Stimulated activated naive CD4-positive, alpha-beta T cell (primary cell): Measurements from ENCODE around the gene USP50.
"Not testable (repeated sequence)": the region's sequence is repeated elsewhere in the genome, so short reads cannot be mapped to it uniquely, and the experiment has no call there.

ENCODE experiments used
- DNase-seq, 6 experiments: peaks; one replicate each; lab custom pipeline; 2025; lab: John Stamatoyannopoulos, UW

The USP50 gene

DNA sequence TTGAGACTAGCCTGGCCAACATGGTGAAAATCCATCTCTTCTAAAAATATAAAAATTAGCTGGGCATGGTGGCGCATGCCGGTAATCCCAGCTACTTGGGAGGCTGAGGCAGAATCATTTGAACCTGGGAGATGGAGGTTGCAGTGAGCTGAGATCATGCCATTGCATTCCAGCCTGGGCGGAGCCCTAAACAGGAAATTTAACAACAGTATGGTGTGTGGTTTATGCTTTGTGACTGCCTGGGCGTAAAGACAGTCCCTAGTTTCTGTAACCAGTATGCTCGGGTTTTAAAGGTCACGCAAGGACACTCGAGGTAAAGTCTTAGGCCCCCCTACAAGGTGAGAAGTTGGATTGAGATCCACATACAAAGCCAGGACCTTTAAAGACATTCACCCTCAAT lies 43.3 kb downstream of the USP50 start:
- DNase-seq: no peak

DNA sequence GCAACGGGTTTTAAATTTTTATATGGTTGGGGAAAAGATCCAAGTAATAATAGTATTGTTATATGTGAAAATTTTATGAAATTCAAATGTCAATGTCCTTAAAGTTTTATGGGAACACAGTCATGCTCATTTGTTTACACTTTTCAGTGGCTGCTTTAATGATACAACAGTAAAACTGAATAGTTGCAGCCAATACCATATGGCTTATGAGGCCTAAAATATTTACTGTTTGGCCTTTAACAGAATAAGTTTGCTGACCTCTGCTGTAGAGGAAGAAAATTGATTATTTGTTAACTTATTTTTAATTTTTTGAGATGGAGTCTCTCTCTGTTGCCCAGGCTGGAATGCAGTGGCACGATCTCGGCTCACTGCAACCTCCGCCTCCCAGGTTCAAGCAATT lies 44.7 kb downstream of the USP50 start:
- no peak for DNase-seq

DNA sequence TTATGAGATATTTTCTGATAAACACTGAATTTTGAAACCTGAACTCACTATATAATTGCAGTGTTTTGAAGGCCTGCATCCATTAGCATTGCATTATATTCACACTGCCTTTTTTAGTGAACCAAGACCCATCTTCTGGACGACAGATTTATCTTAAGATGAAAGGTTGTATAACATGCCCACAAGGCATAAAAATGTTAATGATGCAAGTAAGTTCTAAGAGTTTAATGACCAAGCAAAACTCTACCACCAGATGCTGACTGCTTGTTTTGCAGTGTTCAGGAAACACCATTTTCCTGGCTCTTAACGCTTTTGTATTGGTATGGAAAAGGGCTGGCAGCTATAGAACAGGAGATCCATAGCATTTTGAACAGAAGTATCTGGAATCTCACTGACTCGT lies 46.1 kb downstream of the USP50 start:
- no peak for DNase-seq

DNA sequence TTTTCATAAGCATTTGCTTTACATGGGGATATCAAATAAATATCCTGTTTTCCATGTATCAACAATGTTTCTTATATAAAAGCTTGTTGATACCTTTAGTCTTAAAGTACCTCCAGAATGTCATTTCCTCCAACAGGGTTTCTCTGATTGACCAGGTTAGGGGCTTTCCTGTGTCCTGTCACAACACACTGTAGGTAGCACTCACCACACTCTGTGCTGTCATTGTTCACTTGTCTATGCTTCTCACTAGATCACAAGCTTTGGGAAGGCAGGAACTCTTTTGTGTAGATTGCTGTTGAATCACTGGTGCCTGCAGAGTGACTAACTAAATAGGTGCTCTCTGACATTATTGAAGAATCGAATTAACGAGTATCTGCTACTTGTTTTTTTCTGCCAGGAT lies 49.8 kb downstream of the USP50 start:
- DNase-seq: no peak

DNA sequence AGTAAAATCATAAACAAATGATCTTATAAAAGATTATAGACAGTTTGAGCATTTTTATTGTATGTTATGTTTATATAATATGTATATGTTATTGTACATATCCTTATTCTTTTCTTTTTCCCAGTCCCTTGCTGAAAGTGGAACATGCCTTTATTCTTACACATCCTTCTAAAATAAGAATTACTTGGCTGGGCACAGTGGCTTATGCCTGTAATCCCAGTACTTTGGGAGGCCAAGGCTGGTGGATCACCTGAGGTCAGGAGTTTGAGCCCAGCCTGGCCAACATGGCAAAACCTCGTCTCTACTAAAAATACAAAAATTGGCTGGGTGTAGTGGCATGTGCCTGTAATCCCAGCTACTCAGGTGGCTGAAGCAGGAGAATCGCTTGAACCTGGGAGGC lies 51.9 kb downstream of the USP50 start:
- DNase-seq: not testable (repeated sequence)

DNA sequence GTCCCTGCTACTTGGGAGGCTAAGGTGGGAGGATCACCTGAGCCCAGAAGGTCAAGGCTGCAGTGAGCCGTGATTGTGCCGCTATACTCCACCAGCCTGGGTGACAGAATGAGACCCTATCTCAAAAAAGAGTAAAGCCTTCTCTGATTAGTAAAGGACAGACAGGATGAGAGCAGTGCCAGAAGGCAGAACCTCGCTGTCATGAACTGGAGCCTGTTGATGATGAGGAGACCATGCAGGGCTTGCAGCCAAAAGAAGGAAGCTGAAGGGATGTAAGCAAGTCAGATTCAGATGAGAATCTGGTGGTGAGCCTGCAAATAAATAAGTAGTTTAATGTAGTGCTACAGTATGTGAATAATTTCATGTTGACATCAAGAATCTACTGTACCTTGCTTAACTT lies 52.8 kb downstream of the USP50 start:
- DNase-seq: no peak

DNA sequence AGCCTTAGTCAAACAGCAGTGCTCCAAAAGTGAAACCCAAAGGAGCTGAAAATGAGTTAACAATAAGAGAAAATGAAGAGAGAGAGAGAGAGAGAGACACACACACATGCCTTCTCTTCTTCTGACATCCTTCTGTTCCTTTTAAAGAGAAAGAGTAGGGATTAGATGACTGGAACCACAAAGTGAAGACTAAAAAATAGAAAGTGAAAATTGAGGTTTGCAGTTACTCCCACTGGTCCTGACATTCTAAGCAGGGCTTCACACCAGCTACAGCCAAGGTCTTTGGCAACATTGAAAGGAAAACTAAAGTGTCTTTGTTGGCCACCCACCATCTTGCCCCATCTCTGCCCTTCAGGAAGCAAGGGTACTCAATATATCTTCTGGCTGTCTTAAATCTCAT lies 59.2 kb downstream of the USP50 start:
- DNase-seq: no peak

DNA sequence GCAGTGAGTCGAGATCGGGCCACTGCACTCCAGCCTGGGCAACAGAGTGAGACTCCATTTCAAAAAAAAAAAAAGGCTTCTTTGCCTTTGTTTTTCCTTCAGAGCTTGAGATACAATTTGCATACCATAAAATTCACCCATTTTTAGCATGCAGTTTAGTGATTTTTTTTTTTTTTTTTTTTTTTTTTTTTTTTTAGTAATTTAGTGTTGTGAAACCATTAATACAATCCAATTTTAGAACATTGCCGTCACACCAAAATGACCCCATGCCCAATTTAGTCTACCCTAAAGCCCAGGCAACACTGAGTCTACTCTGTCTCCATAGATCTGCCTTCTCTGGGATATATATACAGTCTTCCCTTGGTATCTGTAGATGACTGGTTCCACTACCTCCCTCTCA lies 61.1 kb downstream of the USP50 start:
- no peak for DNase-seq

DNA sequence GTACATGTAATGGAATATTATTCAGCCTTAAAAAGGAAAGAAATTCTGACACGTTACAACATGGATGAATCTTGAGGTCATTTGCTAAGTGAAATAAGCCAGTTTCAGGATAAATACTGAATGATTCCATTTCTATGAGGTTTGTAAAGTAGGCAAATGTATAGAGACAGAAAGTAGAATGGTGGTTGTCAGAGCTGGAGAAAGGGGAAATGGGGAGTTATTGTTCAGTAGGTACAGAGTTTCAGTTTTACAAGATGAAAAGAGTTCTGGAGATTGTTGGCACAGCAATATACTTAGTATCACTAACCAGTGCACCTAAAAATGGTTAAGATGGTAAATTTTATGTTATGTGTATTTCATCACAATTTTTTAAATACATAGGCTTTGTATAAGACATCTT lies 61.7 kb downstream of the USP50 start:
- no peak for DNase-seq

DNA sequence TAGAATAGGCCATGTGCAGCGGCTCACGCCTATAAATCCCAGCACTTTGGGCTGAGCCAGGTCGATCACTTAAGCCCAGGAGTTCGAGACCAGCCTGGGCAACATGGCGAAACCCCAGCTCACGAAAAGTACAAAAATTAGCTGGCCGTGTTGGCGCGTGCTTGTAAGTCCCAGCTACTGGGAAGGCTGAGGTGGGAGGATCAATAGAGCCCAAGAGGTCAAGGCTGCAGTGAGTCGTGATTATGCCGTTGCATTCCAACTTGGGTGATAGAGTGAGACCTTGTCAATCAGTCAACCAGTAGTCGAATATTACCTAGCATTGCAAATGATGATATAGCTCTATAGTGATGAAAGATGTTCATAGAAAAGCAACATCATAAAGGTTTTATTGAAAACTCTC lies 70.3 kb downstream of the USP50 start:
- no peak for DNase-seq

DNA sequence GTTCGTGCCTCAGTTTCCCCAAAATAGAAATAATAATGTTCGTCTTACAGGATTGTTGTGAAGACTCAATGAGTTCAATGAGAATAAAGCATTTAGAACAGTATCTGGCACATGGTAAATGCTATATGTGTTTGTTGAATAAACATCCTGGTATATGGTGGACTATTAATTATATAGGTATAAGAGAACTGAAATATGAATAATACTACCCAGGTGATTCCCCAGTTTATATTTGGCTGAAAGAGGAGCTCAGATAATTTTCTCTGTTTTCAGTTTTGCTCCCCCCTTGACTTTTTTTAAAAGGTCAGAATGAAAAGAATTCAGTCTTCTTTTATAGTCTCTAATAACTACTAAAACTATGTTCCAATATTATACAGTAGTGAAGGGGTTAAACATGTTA lies 75.4 kb downstream of the USP50 start:
- no peak for DNase-seq

DNA sequence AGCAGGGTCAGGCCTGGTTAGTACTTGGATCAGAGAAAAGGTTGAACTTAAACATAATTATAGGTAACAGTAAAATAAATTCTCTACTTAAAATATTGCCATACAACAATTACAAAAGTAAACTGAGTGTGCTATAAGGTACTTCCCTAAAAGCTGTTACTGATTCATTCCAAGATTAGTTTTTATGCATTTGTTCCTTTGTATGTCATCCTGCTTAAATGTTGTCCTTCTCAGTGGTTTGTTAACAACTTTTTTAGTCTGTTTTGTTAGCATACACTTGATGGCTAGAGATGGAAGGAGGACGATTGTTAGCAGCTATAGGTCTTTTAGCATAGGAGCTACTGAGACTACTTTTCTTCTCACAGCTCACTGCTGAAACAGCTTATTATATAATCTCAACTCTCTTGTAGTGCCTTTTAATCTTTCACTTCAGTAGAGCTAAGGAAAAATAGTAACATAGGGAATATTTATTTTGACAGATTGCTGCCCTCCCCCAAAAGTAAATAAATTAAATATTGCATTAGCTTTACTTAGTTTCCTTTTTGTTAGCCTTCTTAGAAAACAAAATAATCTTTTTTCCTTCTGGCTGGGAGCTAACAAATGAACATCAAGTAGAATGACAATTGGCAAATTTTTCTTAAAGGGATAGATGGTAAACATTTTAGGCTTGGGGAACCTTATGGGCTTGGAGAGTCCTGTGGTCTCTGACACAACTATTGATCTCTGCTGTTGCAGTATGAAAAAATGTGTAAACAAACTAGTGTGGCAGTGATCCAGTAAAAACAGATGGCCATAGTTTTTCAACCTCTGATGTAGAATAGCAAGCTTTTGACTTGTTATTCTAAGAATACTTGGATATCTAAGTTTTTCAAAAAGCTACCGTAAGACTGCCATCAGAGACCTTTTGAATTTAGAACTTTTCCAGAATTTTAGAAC lies 82.8 kb downstream of the USP50 start:
- DNase-seq: no peak

DNA sequence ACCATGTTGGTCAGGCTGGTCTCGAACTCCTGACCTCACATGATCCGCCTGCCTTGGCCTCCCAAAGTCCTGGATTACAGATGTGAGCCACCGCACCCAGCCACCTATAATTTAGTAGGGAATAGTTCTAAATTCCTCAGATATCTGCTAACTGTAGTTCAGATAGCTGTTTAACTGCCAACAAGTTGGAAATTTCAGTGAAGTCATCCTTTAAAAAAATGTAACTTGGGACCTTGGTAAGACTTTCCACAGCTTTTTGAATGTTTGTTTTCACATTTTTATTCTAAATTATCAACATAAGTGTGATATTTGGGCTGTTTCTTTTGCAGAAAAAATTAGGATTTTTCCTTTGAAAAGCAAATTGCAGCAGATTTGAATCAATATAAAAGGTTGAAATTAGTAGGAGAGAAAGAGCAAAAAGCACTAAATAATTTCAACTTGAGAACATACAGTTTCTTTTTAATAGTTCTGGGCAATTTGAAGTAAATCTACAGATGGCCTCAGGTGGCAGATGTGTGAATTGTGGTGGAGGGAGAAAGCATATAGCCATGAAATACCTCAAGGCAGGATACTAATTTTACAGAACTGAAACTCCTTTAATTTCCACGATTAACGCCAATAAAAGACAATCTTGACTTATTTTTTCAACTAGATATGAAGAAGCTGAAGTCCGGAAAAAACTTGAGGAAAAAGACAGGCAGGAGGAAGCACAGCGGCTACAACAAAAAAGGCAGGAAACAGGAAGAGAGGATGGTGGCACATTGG lies 87.9 kb downstream of the USP50 start:
- no peak for DNase-seq

DNA sequence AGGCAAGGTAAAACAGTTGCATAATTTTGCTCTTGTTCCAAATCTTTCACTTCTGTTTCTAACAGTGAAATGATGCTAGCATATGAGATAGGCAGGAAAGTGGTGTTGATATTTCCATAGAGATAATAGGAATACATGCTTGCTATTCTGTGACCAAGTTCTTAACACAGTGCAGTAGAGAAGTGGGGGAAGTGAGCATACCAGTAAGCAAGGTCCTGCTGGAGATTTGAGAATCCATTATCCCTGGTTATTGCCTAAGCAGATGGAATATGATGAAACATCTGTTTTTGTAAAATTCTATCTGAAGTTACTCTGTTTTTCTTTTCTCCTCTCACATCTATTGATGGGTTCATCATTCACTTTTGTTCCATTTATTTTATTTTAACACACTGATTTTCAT lies 93.5 kb downstream of the USP50 start:
- DNase-seq: no peak
